GM23248 (cell line): Measurements from ENCODE around the gene GRN. TPM values are rescaled to one million over a fixed set of nuclear protein-coding genes. Genes with fewer than 3 reads are reported as not detected.

Experiments used
- DNase-seq: peaks from one replicate; pipeline ENCODE4 v3.0.0-alpha.2; 2015
- H2AFZ ChIP-seq: fragments of 200-600 bp; sonication (generic); 2 replicates; pipeline ENCODE4 v1.6.1; 2016; ENCODE audit warnings: antibody characterized with exemption
- H3F3A ChIP-seq: fragments of 200-600 bp; sonication (generic); 2 replicates; pipeline ENCODE4 v1.6.1; 2016; ENCODE audit warnings: mild to moderate bottlenecking, antibody characterized with exemption, mixed run types; ENCODE audit not compliant: insufficient read depth
- H3K27ac ChIP-seq: fragments of 200-600 bp; sonication (generic); 2 replicates; pipeline ENCODE4 v1.5.1; 2016; ENCODE audit warnings: mild to moderate bottlenecking
- H3K27me3 ChIP-seq: fragments of 200-600 bp; sonication (generic); replicated peaks from 2 replicates; pipeline ENCODE4 v1.6.1; 2016; ENCODE audit warnings: mild to moderate bottlenecking; ENCODE audit not compliant: insufficient read depth
- H3K36me3 ChIP-seq: fragments of 200-600 bp; sonication (generic); 2 replicates; pipeline ENCODE4 v1.6.1; 2016; ENCODE audit warnings: low read depth, mild to moderate bottlenecking
- H3K4me1 ChIP-seq: fragments of 200-600 bp; sonication (generic); 2 replicates; pipeline ENCODE4 v1.6.1; 2016; ENCODE audit warnings: mild to moderate bottlenecking; ENCODE audit not compliant: insufficient read depth
- H3K4me2 ChIP-seq: fragments of 200-600 bp; sonication (generic); one replicate; pipeline ENCODE4 v1.6.1; 2016; ENCODE audit warnings: mild to moderate bottlenecking; ENCODE audit not compliant: unreplicated experiment
- H3K4me3 ChIP-seq: fragments of 200-600 bp; sonication (generic); 2 replicates; pipeline ENCODE4 v1.5.1; 2016; ENCODE audit warnings: mild to moderate bottlenecking
- H3K79me2 ChIP-seq: fragments of 200-600 bp; sonication (generic); 2 replicates; pipeline ENCODE4 v1.6.1; 2016; ENCODE audit warnings: mild to moderate bottlenecking; ENCODE audit not compliant: insufficient read depth
- H3K9ac ChIP-seq: fragments of 200-600 bp; sonication (generic); 2 replicates; pipeline ENCODE4 v1.6.1; 2016; ENCODE audit warnings: mild to moderate bottlenecking
- H3K9me2 ChIP-seq: fragments of 200-600 bp; sonication (generic); 2 replicates; pipeline ENCODE4 v1.6.1; 2016; ENCODE audit warnings: mixed run types, mild to moderate bottlenecking, moderate library complexity; ENCODE audit not compliant: insufficient read depth
- H3K9me3 ChIP-seq: fragments of 200-600 bp; sonication (generic); one replicate; pipeline ENCODE4 v1.6.1; 2017; ENCODE audit warnings: low read depth
- H4K20me1 ChIP-seq: fragments of 200-600 bp; sonication (generic); 2 replicates; pipeline ENCODE4 v1.6.0; 2016; ENCODE audit not compliant: insufficient read depth
- EZH2 ChIP-seq: fragments of 200-600 bp; sonication (generic); IDR thresholded peaks from 2 replicates; pipeline ENCODE4 v1.6.1; 2018; ENCODE audit warnings: antibody characterized with exemption, mild to moderate bottlenecking; ENCODE audit not compliant: insufficient read depth, poor library complexity, severe bottlenecking
- EZH2phosphoT487 ChIP-seq: fragments of 200-600 bp; sonication (generic); IDR thresholded peaks from 2 replicates; pipeline ENCODE4 v1.6.1; 2018; ENCODE audit warnings: antibody characterized with exemption, moderate library complexity, mild to moderate bottlenecking, low read depth; ENCODE audit not compliant: insufficient read depth
- WGBS, 2 experiments: methylation state at CpG; one replicate each; pipeline ENCODE4 v1.1.6; 2015 to 2017; ENCODE audit warnings: low lambda C conversion rate in 2 of 2, low coverage in 1 of 2; ENCODE audit errors: missing lambda C conversion rate in 2 of 2; 5-methylcytosine and 5-hydroxymethylcytosine counted together
- in situ Hi-C: fragments of 300-500 bp; cut with MboI; formaldehyde crosslinking; loops from 2 replicates; pipeline ENCODE4 v1.15.0; 2020
- polyA plus RNA-seq: library from polyadenylated mRNA; unstranded; fragments of >200 nt; fragmentation: Nextera tagmentation; extraction: Ambion mirVana; gene quantifications from 2 replicates; pipeline ENCODE4 v1.2.1, GENCODE V29; 2016
- total RNA-seq: library from RNA; depleted of rRNA; stranded (reverse); fragments of >200 nt; shearing (Covaris generic); gene quantifications from 2 replicates; pipeline ENCODE4 v1.2.3, GENCODE V29; 2014

GRN gene
- total and polyA plus RNA-seq, 2 experiments from 2014 or later, result 410 to 440 TPM

DNA sequence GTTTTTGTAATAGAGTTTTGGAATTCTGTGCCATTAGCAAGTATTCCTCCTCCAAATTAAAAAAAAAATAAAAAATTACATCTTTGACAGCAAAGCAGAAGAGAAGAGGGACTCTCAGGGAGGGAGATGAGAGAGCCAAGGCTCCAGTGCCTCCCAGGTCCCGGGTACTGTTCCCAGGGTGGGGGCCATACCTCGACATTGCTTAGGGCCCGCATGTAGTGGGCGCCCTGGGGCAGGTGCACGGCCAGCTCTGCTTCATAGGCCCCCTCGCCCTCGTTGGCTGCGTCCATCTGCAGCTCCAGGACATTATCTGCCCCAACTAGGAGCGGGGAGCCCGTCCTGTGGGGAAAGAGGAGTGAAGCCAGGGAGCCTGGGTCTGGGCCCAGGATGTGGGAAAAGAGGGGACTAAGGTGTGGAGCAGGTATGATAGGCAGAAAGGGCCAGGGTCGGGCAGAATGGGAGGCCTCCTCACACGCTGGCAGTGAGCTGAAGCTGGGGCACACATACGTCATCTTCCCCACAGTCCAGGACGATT, 33.1 kb downstream of the GRN start:
- no peak overlapping the region for H2AFZ ChIP-seq
- in situ Hi-C loops, result no loop called here
- no peak for DNase-seq
- no peaks in the 10 kb centered on the region for H4K20me1 ChIP-seq
- 79 to 80% methylated on average over 14 of the region's 14 CpGs for whole genome bisulfite sequencing, 2 experiments
- no peak for TF ChIP-seq EZH2
- no peak for TF ChIP-seq EZH2phosphoT487
- H3K9ac ChIP-seq, result no peak overlapping the region
- no peaks in the 10 kb centered on the region for H3K36me3 ChIP-seq
- H3K4me2 ChIP-seq, result no peak overlapping the region
- no peaks in the 10 kb centered on the region for H3K9me3 ChIP-seq
- H3F3A ChIP-seq, result no peaks in the 10 kb centered on the region
- H3K27me3 ChIP-seq, result peaks cover under 1% of the 10 kb centered on the region
- no peaks in the 10 kb centered on the region for H3K79me2 ChIP-seq
- no peak overlapping the region for H3K4me3 ChIP-seq
- no peak overlapping the region for H3K27ac ChIP-seq
- no peaks in the 10 kb centered on the region for H3K4me1 ChIP-seq
- no peaks in the 10 kb centered on the region for H3K9me2 ChIP-seq

- H2AFZ ChIP-seq, result no peak overlapping the region
- H3K79me2 ChIP-seq, result no peaks in the 10 kb centered on the region
- DNase-seq, result no peak
- no peaks in the 10 kb centered on the region for H3K36me3 ChIP-seq
- no peaks in the 10 kb centered on the region for H3K9me2 ChIP-seq
- H3K4me2 ChIP-seq, result no peak overlapping the region
- H3K27me3 ChIP-seq, result peaks cover 9% of the 10 kb centered on the region
- no peaks in the 10 kb centered on the region for H3K9me3 ChIP-seq
- no peaks in the 10 kb centered on the region for H4K20me1 ChIP-seq
- H3K4me1 ChIP-seq, result no peaks in the 10 kb centered on the region
- H3K9ac ChIP-seq, result no peak overlapping the region
- H3K4me3 ChIP-seq, result no peak overlapping the region
- in situ Hi-C loops, result no loop called here
- H3K27ac ChIP-seq, result no peak overlapping the region
- WGBS, 2 experiments, result 80% methylated on average over 10 of the region's 10 CpGs
- no peaks in the 10 kb centered on the region for H3F3A ChIP-seq
- TF ChIP-seq EZH2phosphoT487, result no peak
- TF ChIP-seq EZH2, result no peak
These were observed 34.8 kb downstream of the GRN start for GRCh38 chr17:44379887-44380286.

- Histone ChIP-seq H3K27ac (no peak overlapping the region), H3K4me2 (no peak overlapping the region), H3K27me3 (peaks cover 16% of the 10 kb centered on the region), H3F3A (no peaks in the 10 kb centered on the region), H3K79me2 (no peaks in the 10 kb centered on the region), H3K9me2 (no peaks in the 10 kb centered on the region), H2AFZ (no peak overlapping the region), H3K4me3 (no peak overlapping the region), H4K20me1 (no peaks in the 10 kb centered on the region), H3K9me3 (no peaks in the 10 kb centered on the region), H3K4me1 (no peaks in the 10 kb centered on the region), H3K36me3 (no peaks in the 10 kb centered on the region), H3K9ac (no peak overlapping the region)
- WGBS, 2 experiments, result 45 to 50% methylated on average over 8 to 9 of the region's 9 CpGs
- in situ Hi-C loops, result no loop called here
- DNase-seq, result no peak
- TF ChIP-seq EZH2phosphoT487 (no peak), EZH2 (no peak)
These were observed 35.7 kb downstream of the GRN start for GRCh38 chr17:44380767-44381166.

- Histone ChIP-seq H3K79me2 (no peaks in the 10 kb centered on the region), H3K9ac (no peak overlapping the region), H3F3A (no peaks in the 10 kb centered on the region), H3K9me2 (no peaks in the 10 kb centered on the region), H3K27me3 (peaks cover 24% of the 10 kb centered on the region), H4K20me1 (no peaks in the 10 kb centered on the region), H3K4me1 (no peaks in the 10 kb centered on the region), H3K4me3 (no peak overlapping the region), H2AFZ (no peak overlapping the region), H3K27ac (no peak overlapping the region), H3K4me2 (no peak overlapping the region), H3K36me3 (no peaks in the 10 kb centered on the region), H3K9me3 (no peaks in the 10 kb centered on the region)
- TF ChIP-seq EZH2, result no peak
- no peak for TF ChIP-seq EZH2phosphoT487
- in situ Hi-C loops, result no loop called here
- DNase-seq, result no peak
- 49 to 51% methylated on average over 4 of the region's 4 CpGs for WGBS, 2 experiments
These were observed 36.8 kb downstream of the GRN start for GRCh38 chr17:44381810-44382305.

GRCh38 chr17:44382917-44383316, 37.8 kb downstream of the GRN start:
- TF ChIP-seq EZH2, result no peak
- no peak for TF ChIP-seq EZH2phosphoT487
- Histone ChIP-seq H3K9me3 (no peaks in the 10 kb centered on the region), H3K4me3 (no peak overlapping the region), H3K9ac (no peak overlapping the region), H3K36me3 (no peaks in the 10 kb centered on the region), H3K4me1 (no peaks in the 10 kb centered on the region), H3K4me2 (no peak overlapping the region), H3K79me2 (no peaks in the 10 kb centered on the region), H3K9me2 (no peaks in the 10 kb centered on the region), H2AFZ (no peak overlapping the region), H4K20me1 (no peaks in the 10 kb centered on the region), H3K27me3 (peaks cover 24% of the 10 kb centered on the region), H3F3A (no peaks in the 10 kb centered on the region), H3K27ac (no peak overlapping the region)
- no peak for DNase-seq
- in situ Hi-C loops, result no loop called here
- WGBS, 2 experiments, result 69 to 74% methylated on average over 6 of the region's 6 CpGs
